Naive thymus-derived CD8-positive, alpha-beta T cell (primary cell): ENCODE data around the gene HMCN1. TPM values are rescaled to one million over a fixed set of nuclear protein-coding genes. Genes with fewer than 3 reads are reported as not detected.

ENCODE experiments used
- ATAC-seq, 2 donors: fragments of 150-1000 bp; cut with Tn5 transposase in 1 of 2; sonication (Bioruptor Pico), chemical (Tn5 transposase) in 1 of 2; 1 replicate in 1 of 2; 2 replicates in 1 of 2; pipeline ENCODE4 v1.10.0; 2021; ENCODE audit warnings: mild to moderate bottlenecking in 2 of 2, moderate library complexity in 2 of 2
- POLR2A ChIA-PET: fragments of 350-600 bp; sonication (Branson Sonifier 250); formaldehyde crosslinking; loops from one replicate; lab custom pipeline; 2021; ENCODE audit warnings: antibody characterized with exemption; lab: Charles Lee
- DNase-seq, 10 donors: peaks; one replicate each; pipeline versions ENCODE4 v3.0.0 to v3.0.0-alpha.2; 2020 to 2022
- H3K27ac Mint-ChIP-seq, 10 donors: one replicate each; pipeline ENCODE4 v1.8.0; 2020 to 2022; ENCODE audit warnings: mild to moderate bottlenecking in 10 of 10, mixed read lengths in 10 of 10, moderate library complexity in 4 of 10, inconsistent platforms in 1 of 10
- H3K27me3 Mint-ChIP-seq, 5 donors: one replicate each; pipeline ENCODE4 v1.8.0; 2021 to 2022; ENCODE audit warnings: mixed read lengths in 5 of 5
- H3K36me3 Mint-ChIP-seq, 3 donors: one replicate each; pipeline ENCODE4 v1.8.0; 2020 to 2022; ENCODE audit warnings: mixed read lengths in 3 of 3, mild to moderate bottlenecking in 2 of 3, inconsistent platforms in 1 of 3
- H3K4me1 Mint-ChIP-seq, 4 donors: one replicate each; pipeline ENCODE4 v1.8.0; 2021 to 2022; ENCODE audit warnings: mixed read lengths in 4 of 4
- H3K4me3 Mint-ChIP-seq, 10 donors: one replicate each; pipeline ENCODE4 v1.8.0; 2020 to 2022; ENCODE audit warnings: mild to moderate bottlenecking in 10 of 10, mixed read lengths in 10 of 10, moderate library complexity in 6 of 10, inconsistent platforms in 1 of 10
- H3K9me3 Mint-ChIP-seq, 9 donors: one replicate each; pipeline ENCODE4 v1.8.0; 2020 to 2022; ENCODE audit warnings: mixed read lengths in 9 of 9, mild to moderate bottlenecking in 3 of 9, inconsistent platforms in 1 of 9, moderate library complexity in 1 of 9
- polyA plus RNA-seq, 3 donors: library from polyadenylated mRNA; unstranded; fragments of 300-500 nt; fragmentation: Illumina TruSeq; gene quantifications; one replicate each; pipeline ENCODE4 v1.2.3, GENCODE V29; 2021
- total RNA-seq, 8 experiments: library from RNA in 2 of 8; stranded (reverse) in 2 of 8; gene quantifications; one replicate each; pipeline ENCODE4 v1.2.3 and lab custom pipeline; 2021 to 2026

The HMCN1 gene
- total and polyA plus RNA-seq, 5 experiments from 2014 or later, result 0.14 to 0.26 TPM; not detected in 3

GRCh38 chr1:186188004-186188539 lies 453.9 kb downstream of the HMCN1 start:
- Mint-ChIP-seq H3K27me3 (peaks cover 3 to 22% (median 13%) of the 10 kb centered on the region in 5 donors), H3K9me3 (peaks cover 0 to 2% (median 0%) of the 10 kb centered on the region in 9 donors), H3K4me1 (peaks cover 0 to 5% (median 2%) of the 10 kb centered on the region in 4 donors), H3K36me3 (no peaks in the 10 kb centered on the region), H3K27ac (no peak overlapping the region), H3K4me3 (no peak overlapping the region)
- DNase-seq (no peak), ATAC-seq (no peak)
- POLR2A ChIA-PET, result no interaction called here

GRCh38 chr1:186188736-186189135 lies 454.5 kb downstream of the HMCN1 start:
- H3K4me1 Mint-ChIP-seq, result peaks cover 0 to 3% (median 1%) of the 10 kb centered on the region in 4 donors
- H3K36me3 Mint-ChIP-seq, result no peaks in the 10 kb centered on the region
- POLR2A ChIA-PET, result no interaction called here
- no peak for DNase-seq
- no peak for ATAC-seq
- no peak overlapping the region for H3K27ac Mint-ChIP-seq
- H3K9me3 Mint-ChIP-seq, result peaks cover 0 to 3% (median 0%) of the 10 kb centered on the region in 9 donors
- no peak overlapping the region for H3K4me3 Mint-ChIP-seq
- H3K27me3 Mint-ChIP-seq, result peaks cover 7 to 27% (median 20%) of the 10 kb centered on the region in 5 donors

- POLR2A ChIA-PET, result no interaction called here
- Mint-ChIP-seq H3K27me3 (peaks cover 7 to 28% (median 24%) of the 10 kb centered on the region in 5 donors), H3K9me3 (peaks cover 0 to 6% (median 0%) of the 10 kb centered on the region in 9 donors), H3K4me1 (peaks cover 0 to 1% (median 0%) of the 10 kb centered on the region in 4 donors), H3K36me3 (no peaks in the 10 kb centered on the region), H3K4me3 (no peak overlapping the region), H3K27ac (no peak overlapping the region)
- ATAC-seq, result no peak
- DNase-seq, result no peak
These were observed 455.0 kb downstream of the HMCN1 start for GRCh38 chr1:186189156-186189555.

- Mint-ChIP-seq H3K9me3 (peaks cover 0 to 8% (median 0%) of the 10 kb centered on the region in 9 donors), H3K27me3 (peaks cover 7 to 44% (median 36%) of the 10 kb centered on the region in 5 donors), H3K4me3 (no peak overlapping the region), H3K27ac (no peak overlapping the region), H3K36me3 (no peaks in the 10 kb centered on the region), H3K4me1 (no peaks in the 10 kb centered on the region)
- POLR2A ChIA-PET, result no interaction called here
- no peak for ATAC-seq
- DNase-seq, result no peak
These were observed 457.3 kb downstream of the HMCN1 start for GRCh38 chr1:186191511-186191910.

GRCh38 chr1:186193224-186193623 lies 459.0 kb downstream of the HMCN1 start:
- Mint-ChIP-seq H3K27me3 (peaks cover 9 to 51% (median 25%) of the 10 kb centered on the region in 5 donors), H3K4me3 (no peak overlapping the region), H3K27ac (no peak overlapping the region), H3K36me3 (no peaks in the 10 kb centered on the region), H3K4me1 (no peaks in the 10 kb centered on the region), H3K9me3 (peaks cover 0 to 8% (median 0%) of the 10 kb centered on the region in 9 donors)
- DNase-seq (no peak), ATAC-seq (no peak)
- POLR2A ChIA-PET, result no interaction called here

GRCh38 chr1:186194107-186194756 lies 460.0 kb downstream of the HMCN1 start:
- H3K4me1 Mint-ChIP-seq, result no peaks in the 10 kb centered on the region
- ATAC-seq, result no peak
- H3K27ac Mint-ChIP-seq, result no peak overlapping the region
- no peaks in the 10 kb centered on the region for H3K36me3 Mint-ChIP-seq
- peaks cover 10 to 49% (median 24%) of the 10 kb centered on the region in 5 donors for H3K27me3 Mint-ChIP-seq
- H3K9me3 Mint-ChIP-seq, result peaks cover 0 to 8% (median 0%) of the 10 kb centered on the region in 9 donors
- no peak for DNase-seq
- H3K4me3 Mint-ChIP-seq, result no peak overlapping the region
- POLR2A ChIA-PET, result no interaction called here

GRCh38 chr1:186195377-186195931 lies 461.3 kb downstream of the HMCN1 start:
- no peak overlapping the region for H3K4me3 Mint-ChIP-seq
- no peaks in the 10 kb centered on the region for H3K36me3 Mint-ChIP-seq
- no peak for ATAC-seq
- H3K27ac Mint-ChIP-seq, result no peak overlapping the region
- H3K27me3 Mint-ChIP-seq, result peaks cover 10 to 49% (median 22%) of the 10 kb centered on the region in 5 donors
- H3K4me1 Mint-ChIP-seq, result no peaks in the 10 kb centered on the region
- H3K9me3 Mint-ChIP-seq, result peaks cover 0 to 8% (median 0%) of the 10 kb centered on the region in 9 donors
- POLR2A ChIA-PET, result no interaction called here
- no peak for DNase-seq

- peaks cover 0 to 13% (median 2%) of the 10 kb centered on the region in 9 donors for H3K9me3 Mint-ChIP-seq
- H3K4me1 Mint-ChIP-seq, result peaks cover 5 to 24% (median 17%) of the 10 kb centered on the region in 4 donors
- no peak overlapping the region for H3K4me3 Mint-ChIP-seq
- H3K27ac Mint-ChIP-seq, result no peak overlapping the region
- peaks cover 0 to 2% (median 0%) of the 10 kb centered on the region in 3 donors for H3K36me3 Mint-ChIP-seq
- DNase-seq (no peak), ATAC-seq (no peak)
- POLR2A ChIA-PET, result no interaction called here
- peaks cover 14 to 67% (median 33%) of the 10 kb centered on the region in 5 donors for H3K27me3 Mint-ChIP-seq
These were observed 468.1 kb downstream of the HMCN1 start for GRCh38 chr1:186202271-186202764.

GRCh38 chr1:186202776-186203175 lies 468.6 kb downstream of the HMCN1 start:
- DNase-seq (no peak), ATAC-seq (no peak)
- peaks cover 0 to 13% (median 2%) of the 10 kb centered on the region in 9 donors for H3K9me3 Mint-ChIP-seq
- H3K4me3 Mint-ChIP-seq, result no peak overlapping the region
- peaks cover 14 to 67% (median 33%) of the 10 kb centered on the region in 5 donors for H3K27me3 Mint-ChIP-seq
- no peak overlapping the region for H3K27ac Mint-ChIP-seq
- POLR2A ChIA-PET, result no interaction called here
- H3K36me3 Mint-ChIP-seq, result peaks cover 0 to 2% (median 0%) of the 10 kb centered on the region in 3 donors
- H3K4me1 Mint-ChIP-seq, result peaks cover 5 to 24% (median 17%) of the 10 kb centered on the region in 4 donors

- H3K4me3 Mint-ChIP-seq, result peak overlapping the region in 6 of 10 donors; percentile 2 to 33 (median 14)
- DNase-seq (peak in 3 of 10 donors; percentile 4 to 33 (median 5)), ATAC-seq (peak in 1 of 2 donors; percentile 51)
- H3K4me1 Mint-ChIP-seq, result peaks cover 5 to 24% (median 18%) of the 10 kb centered on the region in 4 donors
- H3K9me3 Mint-ChIP-seq, result peaks cover 0 to 13% (median 0%) of the 10 kb centered on the region in 9 donors
- H3K27ac Mint-ChIP-seq, result no peak overlapping the region
- H3K36me3 Mint-ChIP-seq, result peaks cover 0 to 2% (median 0%) of the 10 kb centered on the region in 3 donors
- POLR2A ChIA-PET, result no interaction called here
- peaks cover 30 to 90% (median 57%) of the 10 kb centered on the region in 5 donors for H3K27me3 Mint-ChIP-seq
These were observed 471.9 kb downstream of the HMCN1 start for GRCh38 chr1:186206048-186206570.

GRCh38 chr1:186207391-186208085 lies 473.3 kb downstream of the HMCN1 start:
- Mint-ChIP-seq H3K36me3 (peaks cover 0 to 2% (median 0%) of the 10 kb centered on the region in 3 donors), H3K9me3 (peaks cover 0 to 13% (median 0%) of the 10 kb centered on the region in 9 donors), H3K27me3 (peaks cover 24 to 87% (median 59%) of the 10 kb centered on the region in 5 donors), H3K4me1 (peaks cover 5 to 24% (median 18%) of the 10 kb centered on the region in 4 donors), H3K4me3 (no peak overlapping the region), H3K27ac (no peak overlapping the region)
- POLR2A ChIA-PET, result no interaction called here
- ATAC-seq (no peak), DNase-seq (no peak)

- H3K4me1 Mint-ChIP-seq, result peaks cover 5 to 24% (median 18%) of the 10 kb centered on the region in 4 donors
- no peak overlapping the region for H3K4me3 Mint-ChIP-seq
- no peak overlapping the region for H3K27ac Mint-ChIP-seq
- H3K9me3 Mint-ChIP-seq, result peaks cover 0 to 13% (median 0%) of the 10 kb centered on the region in 9 donors
- POLR2A ChIA-PET, result no interaction called here
- ATAC-seq, result no peak
- DNase-seq, result no peak
- peaks cover 23 to 87% (median 56%) of the 10 kb centered on the region in 5 donors for H3K27me3 Mint-ChIP-seq
- no peaks in the 10 kb centered on the region for H3K36me3 Mint-ChIP-seq
These were observed 474.4 kb downstream of the HMCN1 start for GRCh38 chr1:186208405-186209129.
